KMS-11 (cell line): ENCODE measurements around the gene OR56A3.

Experiments
- H2AFZ ChIP-seq: fragments of 200-600 bp; sonication (generic); 2 replicates; pipeline ENCODE4 v1.6.1; 2016; ENCODE audit warnings: antibody characterized with exemption, mixed run types, low read depth
- H3K27ac ChIP-seq: fragments of 200-600 bp; sonication (generic); 2 replicates; pipeline ENCODE4 v1.6.1; 2016; ENCODE audit warnings: mild to moderate bottlenecking, mixed run types
- H3K27me3 ChIP-seq: fragments of 200-600 bp; sonication (generic); 2 replicates; pipeline ENCODE4 v1.6.1; 2017; ENCODE audit warnings: mild to moderate bottlenecking, low read depth, mixed run types, moderate library complexity; ENCODE audit not compliant: insufficient read depth
- H3K36me3 ChIP-seq: fragments of 200-600 bp; sonication (generic); 2 replicates; pipeline ENCODE4 v1.6.1; 2017; ENCODE audit warnings: mild to moderate bottlenecking, mixed run types; ENCODE audit not compliant: insufficient read depth
- H3K4me1 ChIP-seq: fragments of 200-600 bp; sonication (generic); 2 replicates; pipeline ENCODE4 v1.6.1; 2016; ENCODE audit warnings: mild to moderate bottlenecking, low read depth, mixed run types; ENCODE audit not compliant: poor library complexity, severe bottlenecking
- H3K4me2 ChIP-seq: fragments of 200-600 bp; sonication (generic); 2 replicates; pipeline ENCODE4 v1.7.0; 2016; ENCODE audit warnings: mild to moderate bottlenecking, mixed run types
- H3K4me3 ChIP-seq: fragments of 200-600 bp; sonication (generic); IDR thresholded peaks from 2 replicates; pipeline ENCODE4 v1.6.1; 2017; ENCODE audit warnings: low read depth, low read length, mixed read lengths; ENCODE audit not compliant: insufficient read depth
- H3K79me2 ChIP-seq: fragments of 200-600 bp; sonication (generic); 2 replicates; pipeline ENCODE4 v1.6.1; 2016; ENCODE audit warnings: low read depth, mixed run types; ENCODE audit not compliant: insufficient read depth
- H3K9ac ChIP-seq: fragments of 200-600 bp; sonication (generic); 2 replicates; pipeline ENCODE4 v1.6.1; 2016; ENCODE audit warnings: mild to moderate bottlenecking, mixed run types
- H4K20me1 ChIP-seq: fragments of 200-600 bp; sonication (generic); 2 replicates; pipeline ENCODE4 v1.6.1; 2016; ENCODE audit warnings: mild to moderate bottlenecking, mixed run types; ENCODE audit not compliant: insufficient read depth
- TF ChIP-seq, protein P1 (sequence below): fragments of 200-600 bp; sonication (generic); conservative IDR thresholded peaks from 2 replicates; pipeline ENCODE4 v1.6.1; 2017; ENCODE audit warnings: low read depth, mild to moderate bottlenecking, antibody characterized with exemption, low read length, moderate library complexity, mixed read lengths

Gene OR56A3

DNA sequence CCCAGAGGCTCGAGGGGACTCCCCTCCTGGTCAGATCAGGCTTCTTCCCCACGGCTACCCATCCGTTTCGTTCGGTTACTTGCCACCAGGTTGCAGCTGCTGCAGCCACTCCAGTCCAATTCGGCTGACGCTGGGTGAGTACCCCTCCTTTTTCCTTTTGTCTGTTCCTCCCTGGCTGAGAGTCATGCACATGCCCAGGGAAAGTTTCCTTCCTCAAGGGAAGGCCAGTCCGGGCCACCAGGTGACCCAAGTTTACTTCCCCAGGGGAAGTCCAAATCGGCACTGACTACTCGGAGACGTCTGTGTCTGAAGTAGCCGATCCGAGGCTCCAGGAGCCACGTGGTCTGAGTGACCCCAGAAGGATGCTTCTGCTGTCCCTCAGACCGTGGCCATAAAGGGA is 13.2 kb upstream of the OR56A3 start:
- H3K9ac ChIP-seq: no peak overlapping the region
- H3K27me3 ChIP-seq: no peaks in the 10 kb centered on the region
- no peak overlapping the region for H3K4me2 ChIP-seq
- H2AFZ ChIP-seq: no peak overlapping the region
- TF ChIP-seq, protein P1, sequence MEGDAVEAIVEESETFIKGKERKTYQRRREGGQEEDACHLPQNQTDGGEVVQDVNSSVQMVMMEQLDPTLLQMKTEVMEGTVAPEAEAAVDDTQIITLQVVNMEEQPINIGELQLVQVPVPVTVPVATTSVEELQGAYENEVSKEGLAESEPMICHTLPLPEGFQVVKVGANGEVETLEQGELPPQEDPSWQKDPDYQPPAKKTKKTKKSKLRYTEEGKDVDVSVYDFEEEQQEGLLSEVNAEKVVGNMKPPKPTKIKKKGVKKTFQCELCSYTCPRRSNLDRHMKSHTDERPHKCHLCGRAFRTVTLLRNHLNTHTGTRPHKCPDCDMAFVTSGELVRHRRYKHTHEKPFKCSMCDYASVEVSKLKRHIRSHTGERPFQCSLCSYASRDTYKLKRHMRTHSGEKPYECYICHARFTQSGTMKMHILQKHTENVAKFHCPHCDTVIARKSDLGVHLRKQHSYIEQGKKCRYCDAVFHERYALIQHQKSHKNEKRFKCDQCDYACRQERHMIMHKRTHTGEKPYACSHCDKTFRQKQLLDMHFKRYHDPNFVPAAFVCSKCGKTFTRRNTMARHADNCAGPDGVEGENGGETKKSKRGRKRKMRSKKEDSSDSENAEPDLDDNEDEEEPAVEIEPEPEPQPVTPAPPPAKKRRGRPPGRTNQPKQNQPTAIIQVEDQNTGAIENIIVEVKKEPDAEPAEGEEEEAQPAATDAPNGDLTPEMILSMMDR: no peak
- H3K4me3 ChIP-seq: no peak overlapping the region
- no peaks in the 10 kb centered on the region for H3K36me3 ChIP-seq
- no peak overlapping the region for H3K27ac ChIP-seq
- no peaks in the 10 kb centered on the region for H4K20me1 ChIP-seq
- H3K79me2 ChIP-seq: no peaks in the 10 kb centered on the region
- H3K4me1 ChIP-seq: no peaks in the 10 kb centered on the region

DNA sequence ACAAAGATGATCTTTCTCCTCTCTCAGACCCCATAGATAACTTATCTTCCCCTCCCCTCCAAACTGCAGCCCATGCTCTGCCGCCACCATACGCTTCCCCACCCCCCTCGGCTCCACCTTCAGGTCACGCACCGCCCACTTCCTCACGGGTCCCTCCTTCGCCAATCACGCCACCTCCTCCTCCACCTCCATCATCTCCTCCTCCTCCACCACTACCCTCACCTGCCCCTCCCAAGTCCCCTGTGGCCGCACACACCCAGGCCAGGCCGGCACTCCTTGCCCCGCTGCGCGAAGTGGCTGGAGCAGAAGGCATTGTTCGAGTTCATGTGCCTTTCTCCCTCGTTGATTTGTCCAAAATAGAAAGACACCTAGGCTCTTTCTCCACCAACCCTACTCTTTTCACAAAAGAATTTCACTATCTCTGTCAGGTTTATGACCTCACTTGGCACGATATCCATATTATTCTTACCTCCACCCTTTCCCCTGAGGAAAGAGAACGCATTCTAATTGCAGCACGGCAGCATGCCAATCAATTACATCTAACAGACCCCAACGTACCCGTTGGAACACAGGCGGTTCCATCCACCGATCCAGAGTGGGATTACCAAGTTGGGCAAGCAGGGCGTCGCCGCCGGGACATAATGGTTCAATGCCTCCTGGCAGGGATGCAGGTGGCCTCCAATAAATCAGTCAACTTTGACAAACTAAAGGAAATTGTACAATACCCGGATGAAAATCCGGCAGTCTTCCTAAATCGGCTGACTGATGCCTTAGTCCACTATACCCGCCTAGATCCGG is 12.3 kb upstream of the OR56A3 start:
- H3K79me2 ChIP-seq: no peaks in the 10 kb centered on the region
- H3K9ac ChIP-seq: no peak overlapping the region
- no peaks in the 10 kb centered on the region for H4K20me1 ChIP-seq
- TF ChIP-seq, protein P1: no peak
- no peaks in the 10 kb centered on the region for H3K27me3 ChIP-seq
- no peaks in the 10 kb centered on the region for H3K4me1 ChIP-seq
- no peak overlapping the region for H3K4me2 ChIP-seq
- no peak overlapping the region for H2AFZ ChIP-seq
- H3K4me3 ChIP-seq: no peak overlapping the region
- no peak overlapping the region for H3K27ac ChIP-seq
- H3K36me3 ChIP-seq: no peaks in the 10 kb centered on the region

DNA sequence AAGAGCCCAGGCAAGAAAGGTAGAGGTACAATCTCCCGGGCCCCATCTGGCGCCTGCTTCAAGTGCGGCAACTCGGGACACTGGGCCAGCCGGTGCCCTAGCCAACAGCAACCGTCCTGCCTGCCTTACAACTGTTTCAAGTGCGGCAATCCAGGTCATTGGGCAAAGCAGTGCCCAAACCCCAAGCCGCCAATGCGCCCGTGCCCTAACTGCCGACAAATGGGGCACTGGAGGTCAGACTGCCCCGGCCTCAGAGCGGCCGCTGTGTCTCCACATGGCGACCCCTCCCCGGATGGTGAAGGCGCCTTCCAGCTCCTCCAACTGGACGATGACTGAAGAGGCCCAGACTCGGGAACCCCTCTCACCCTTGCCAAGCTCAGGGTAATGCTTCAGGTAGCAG is 11.4 kb upstream of the OR56A3 start:
- Histone ChIP-seq H3K36me3 (no peaks in the 10 kb centered on the region), H3K27me3 (no peaks in the 10 kb centered on the region), H3K79me2 (no peaks in the 10 kb centered on the region), H3K27ac (no peak overlapping the region), H2AFZ (no peak overlapping the region), H3K4me3 (no peak overlapping the region), H4K20me1 (no peaks in the 10 kb centered on the region), H3K9ac (no peak overlapping the region), H3K4me1 (no peaks in the 10 kb centered on the region), H3K4me2 (no peak overlapping the region)
- TF ChIP-seq, protein P1: no peak

DNA sequence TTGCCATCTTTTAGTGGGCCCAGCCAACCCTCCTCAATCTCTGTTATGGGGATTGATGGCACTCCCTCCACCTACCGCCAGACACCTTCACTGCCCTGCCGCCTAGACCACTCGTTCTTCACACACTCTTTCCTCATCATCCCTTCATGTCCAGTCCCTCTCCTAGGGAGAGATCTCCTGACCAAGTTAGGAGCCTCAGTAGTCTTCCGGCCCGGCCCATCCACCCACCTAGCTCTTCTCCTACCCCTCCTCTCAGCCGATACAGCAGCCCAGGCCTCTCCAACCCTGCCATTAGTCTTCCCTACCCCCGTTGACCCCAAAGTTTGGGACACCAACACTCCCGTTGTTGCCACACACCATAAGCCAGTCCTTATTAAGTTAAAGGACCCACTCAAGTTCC is 11.0 kb upstream of the OR56A3 start:
- TF ChIP-seq, protein P1: no peak
- Histone ChIP-seq H3K79me2 (no peaks in the 10 kb centered on the region), H4K20me1 (no peaks in the 10 kb centered on the region), H3K27me3 (no peaks in the 10 kb centered on the region), H3K36me3 (no peaks in the 10 kb centered on the region), H3K4me3 (no peak overlapping the region), H3K4me2 (no peak overlapping the region), H3K4me1 (no peaks in the 10 kb centered on the region), H2AFZ (no peak overlapping the region), H3K27ac (no peak overlapping the region), H3K9ac (no peak overlapping the region)
